Liver (tissue), 9 donors: Measurements from ENCODE around the gene SCYGR8. TPM values are rescaled to one million over a fixed set of nuclear protein-coding genes. Genes with fewer than 3 reads are reported as not detected.
A peak's percentile ranks its signal among the peaks of the same experiment; 100 is the strongest.

Experiments
- DNase-seq: peaks from one replicate; pipeline ENCODE4 v3.0.0-alpha.2; 2017; ENCODE audit warnings: low spot score
- H3K27ac ChIP-seq, 2 donors: one replicate each; pipeline ENCODE4 v1.7.0; 2013; ENCODE audit warnings: inconsistent platforms in 2 of 2, low read length in 2 of 2, control low read depth in 1 of 2, low read depth in 1 of 2, mild to moderate bottlenecking in 1 of 2
- H3K27me3 ChIP-seq, 4 donors: one replicate each; pipeline versions ENCODE4 v1.6.1 to v1.7.0; 2013; ENCODE audit warnings: low read length in 3 of 4, inconsistent platforms in 1 of 4, mild to moderate bottlenecking in 1 of 4, moderate library complexity in 1 of 4; ENCODE audit not compliant: control insufficient read depth in 4 of 4, insufficient read depth in 4 of 4
- H3K36me3 ChIP-seq, 4 donors: one replicate each; pipeline versions ENCODE4 v1.6.1 to v1.7.0; 2013; ENCODE audit warnings: low read length in 3 of 4, mild to moderate bottlenecking in 3 of 4, low read depth in 1 of 4, moderate library complexity in 1 of 4; ENCODE audit not compliant: control insufficient read depth in 4 of 4, insufficient read depth in 3 of 4
- H3K4me1 ChIP-seq, 4 donors: one replicate each; pipeline versions ENCODE4 v1.6.1 to v1.7.0; 2013; ENCODE audit warnings: low read length in 3 of 4, mild to moderate bottlenecking in 3 of 4, moderate library complexity in 1 of 4; ENCODE audit not compliant: control insufficient read depth in 4 of 4, insufficient read depth in 4 of 4
- H3K4me3 ChIP-seq, 3 donors: one replicate each; pipeline versions ENCODE4 v1.6.1 to v1.7.0; 2013; ENCODE audit warnings: low read length in 3 of 3, control low read depth in 1 of 3, low read depth in 1 of 3, mild to moderate bottlenecking in 1 of 3
- H3K9ac ChIP-seq, 2 donors: one replicate each; pipeline ENCODE4 v1.7.0; 2013; ENCODE audit warnings: low read length in 2 of 2, mild to moderate bottlenecking in 2 of 2, moderate library complexity in 2 of 2, control low read depth in 1 of 2, low read depth in 1 of 2
- H3K9me3 ChIP-seq, 4 donors: one replicate each; pipeline versions ENCODE4 v1.6.1 to v1.7.0; 2013; ENCODE audit warnings: low read length in 3 of 4; ENCODE audit not compliant: control insufficient read depth in 4 of 4
- ATF3 ChIP-seq: IDR thresholded peaks from 2 replicates; pipeline ENCODE4 v1.6.1; 2016; ENCODE audit warnings: antibody characterized with exemption
- CTCF ChIP-seq: fragments of 150-350 bp; IDR thresholded peaks from 2 replicates; pipeline ENCODE4 v1.5.1; 2017; ENCODE audit warnings: improper control_type of control experiment, low read depth, low read length; ENCODE audit not compliant: missing input control
- EGR1 ChIP-seq, 2 donors: IDR thresholded peaks; 2 replicates each; pipeline ENCODE4 v1.6.1; 2016 to 2018; ENCODE audit warnings: antibody characterized with exemption in 2 of 2, low read depth in 2 of 2
- FOXA1 ChIP-seq: IDR thresholded peaks from 2 replicates; pipeline ENCODE4 v1.6.1; 2016; ENCODE audit warnings: antibody characterized with exemption
- FOXA2 ChIP-seq: IDR thresholded peaks from 2 replicates; pipeline ENCODE4 v1.6.1; 2016; ENCODE audit warnings: antibody characterized with exemption
- GABPA ChIP-seq, 2 donors: IDR thresholded peaks in 1 of 2; conservative IDR thresholded peaks in 1 of 2; 2 replicates each; pipeline ENCODE4 v1.6.1; 2016; ENCODE audit warnings: antibody characterized with exemption in 2 of 2, mild to moderate bottlenecking in 1 of 2, moderate library complexity in 1 of 2
- HNF4A ChIP-seq, 2 donors: conservative IDR thresholded peaks; 2 replicates each; pipeline ENCODE4 v1.6.1; 2016; ENCODE audit warnings: antibody characterized with exemption in 2 of 2, mild to moderate bottlenecking in 2 of 2
- HNF4G ChIP-seq: IDR thresholded peaks from 2 replicates; pipeline ENCODE4 v1.6.1; 2016; ENCODE audit warnings: antibody characterized with exemption
- JUND ChIP-seq, 2 donors: IDR thresholded peaks; 2 replicates each; pipeline ENCODE4 v1.6.1; 2016; ENCODE audit warnings: antibody characterized with exemption in 2 of 2
- MAX ChIP-seq: IDR thresholded peaks from 2 replicates; pipeline ENCODE4 v1.6.1; 2016; ENCODE audit warnings: antibody characterized with exemption
- NR2F2 ChIP-seq: IDR thresholded peaks from 2 replicates; pipeline ENCODE4 v1.6.1; 2016; ENCODE audit warnings: antibody characterized with exemption
- RAD21 ChIP-seq, 2 donors: IDR thresholded peaks; 2 replicates each; pipeline ENCODE4 v1.6.1; 2016; ENCODE audit warnings: antibody characterized with exemption in 2 of 2, mild to moderate bottlenecking in 2 of 2
- REST ChIP-seq: IDR thresholded peaks from 2 replicates; pipeline ENCODE4 v1.6.1; 2016; ENCODE audit warnings: antibody characterized with exemption, mild to moderate bottlenecking
- RXRA ChIP-seq, 2 donors: IDR thresholded peaks; 2 replicates each; pipeline ENCODE4 v1.6.1; 2017 to 2018; ENCODE audit warnings: antibody characterized with exemption in 2 of 2, mild to moderate bottlenecking in 1 of 2
- SP1 ChIP-seq: IDR thresholded peaks from 2 replicates; pipeline ENCODE4 v1.6.1; 2018; ENCODE audit warnings: antibody characterized with exemption, mild to moderate bottlenecking
- TAF1 ChIP-seq: conservative IDR thresholded peaks from 2 replicates; pipeline ENCODE4 v1.6.1; 2016; ENCODE audit warnings: antibody characterized with exemption, mild to moderate bottlenecking
- YY1 ChIP-seq: IDR thresholded peaks from 2 replicates; pipeline ENCODE4 v1.6.1; 2016; ENCODE audit warnings: antibody characterized with exemption, mild to moderate bottlenecking
- ZBTB33 ChIP-seq: IDR thresholded peaks from 2 replicates; pipeline ENCODE4 v1.6.1; 2016; ENCODE audit warnings: antibody characterized with exemption
- WGBS: extraction: QIAGEN DNeasy Blood & Tissue Kit; methylation state at CpG from one replicate; pipeline ENCODE4 v1.1.7; 2013; 5-methylcytosine and 5-hydroxymethylcytosine counted together
- polyA plus RNA-seq, 2 donors: library from polyadenylated mRNA; stranded (reverse) in 1 of 2; unstranded in 1 of 2; fragments of 200-250 nt in 1 of 2; fragments of >200 nt in 1 of 2; fragmentation: Nextera tagmentation in 1 of 2; extraction: Ambion mirVana in 1 of 2; gene quantifications; one replicate each; pipeline versions ENCODE4 v1.2.1 to v1.2.3, GENCODE V29; 2013 to 2015
- total RNA-seq, 2 donors: library from RNA; depleted of rRNA; stranded (reverse); fragments of >200 nt; gene quantifications; one replicate each; pipeline ENCODE4 v1.2.3, GENCODE V29; 2014
- donor health status: healthy.
- donor health status: healthy.
- donor health status: healthy.
- donor health status: healthy.
- donor health status: healthy.

SCYGR8 gene
- total and polyA plus RNA-seq, 4 donors, result not detected

- peak; percentile 68 for TF ChIP-seq FOXA1
- no peak for TF ChIP-seq TAF1
- peak; percentile 69 for TF ChIP-seq FOXA2
- no peak for TF ChIP-seq GABPA (IDR thresholded peaks at IDR 0.05 in 1 of 2, conservative IDR thresholded peaks at IDR 0.05 in 1 of 2)
- TF ChIP-seq ZBTB33, result peak; percentile 80
- peak; percentile 67 for TF ChIP-seq ATF3
Observed at GRCh38 chr2:227706859-227707258, 38.8 kb upstream of the SCYGR8 start (continued).

GRCh38 chr2:227707390-227707789 lies 38.3 kb upstream of the SCYGR8 start:
- DNase-seq, result no peak
- no peaks in the 10 kb centered on the region for H3K36me3 ChIP-seq
- H3K27me3 ChIP-seq, result no peaks in the 10 kb centered on the region
- peak overlapping the region in 1 of 2 donors; percentile 19 for H3K27ac ChIP-seq
- H3K4me3 ChIP-seq, result no peak overlapping the region
- H3K9me3 ChIP-seq, result no peaks in the 10 kb centered on the region
- H3K4me1 ChIP-seq, result peaks cover 0 to 49% (median 39%) of the 10 kb centered on the region in 4 donors
- no peak for TF ChIP-seq TAF1
- no peak for TF ChIP-seq ATF3
- no peak for TF ChIP-seq MAX
- no peak for TF ChIP-seq YY1
- no peak for TF ChIP-seq GABPA (IDR thresholded peaks at IDR 0.05 in 1 of 2, conservative IDR thresholded peaks at IDR 0.05 in 1 of 2)
- no peak for TF ChIP-seq HNF4A (conservative IDR thresholded peaks at IDR 0.05)
- no peak for TF ChIP-seq RXRA (IDR thresholded peaks at IDR 0.05)
- TF ChIP-seq ZBTB33, result no peak
- no peak for TF ChIP-seq HNF4G
- TF ChIP-seq SP1, result no peak
- no peak for TF ChIP-seq JUND (IDR thresholded peaks at IDR 0.05)
- no peak for TF ChIP-seq FOXA1
- no peak for TF ChIP-seq EGR1 (IDR thresholded peaks at IDR 0.05; ENCODE audit: low read depth in 2 of 2)
- no peak for TF ChIP-seq REST
- TF ChIP-seq NR2F2, result no peak
- no peak for TF ChIP-seq CTCF
- no peak for TF ChIP-seq FOXA2
- TF ChIP-seq RAD21 (IDR thresholded peaks at IDR 0.05), result no peak
- 88% methylated on average over 6 of the region's 6 CpGs for WGBS
- no peak overlapping the region for H3K9ac ChIP-seq
